G401 (cell line): ENCODE data around the gene GREB1L. TPM values are rescaled to one million over a fixed set of nuclear protein-coding genes. Genes with fewer than 3 reads are reported as not detected.

ENCODE experiments used
- DNase-seq: peaks from one replicate; pipeline ENCODE4 v3.0.0-alpha.2; 2015; ENCODE audit warnings: low spot score
- in situ Hi-C: cut with HindIII; loops from 2 replicates; pipeline ENCODE4 v1.10.0; 2016; ENCODE audit warnings: low sequenced_read_pairs, mixed read lengths
- total RNA-seq: library from RNA; depleted of rRNA; stranded (reverse); fragments of >200 nt; shearing (Covaris generic); gene quantifications from 2 replicates; pipeline ENCODE4 v1.2.3, GENCODE V29; 2014; rRNA removed

GREB1L gene
- total RNA-seq, 1 experiment from 2014 or later: 7.6 TPM

DNA sequence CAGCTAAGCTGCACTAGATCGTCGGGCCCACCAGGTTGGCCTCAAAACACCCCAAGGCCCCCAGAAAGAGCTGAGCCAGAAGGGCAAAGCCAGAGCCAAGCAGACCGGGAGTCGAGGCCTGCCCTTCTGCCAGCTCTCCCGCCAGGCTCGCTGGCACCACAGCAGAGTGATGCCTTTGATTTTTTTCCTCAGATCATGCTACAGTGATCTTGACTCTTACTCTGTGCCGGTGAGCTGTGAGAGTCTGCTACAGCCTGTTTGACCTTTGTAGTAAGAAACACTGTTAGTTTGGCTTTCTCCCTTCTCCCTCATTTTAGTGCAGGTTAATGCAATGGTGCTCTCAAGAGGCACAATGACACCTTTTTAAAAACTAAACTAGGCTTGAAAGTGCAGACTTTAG, 260.6 kb downstream of the GREB1L start:
- in situ Hi-C loops: no loop called here

DNA sequence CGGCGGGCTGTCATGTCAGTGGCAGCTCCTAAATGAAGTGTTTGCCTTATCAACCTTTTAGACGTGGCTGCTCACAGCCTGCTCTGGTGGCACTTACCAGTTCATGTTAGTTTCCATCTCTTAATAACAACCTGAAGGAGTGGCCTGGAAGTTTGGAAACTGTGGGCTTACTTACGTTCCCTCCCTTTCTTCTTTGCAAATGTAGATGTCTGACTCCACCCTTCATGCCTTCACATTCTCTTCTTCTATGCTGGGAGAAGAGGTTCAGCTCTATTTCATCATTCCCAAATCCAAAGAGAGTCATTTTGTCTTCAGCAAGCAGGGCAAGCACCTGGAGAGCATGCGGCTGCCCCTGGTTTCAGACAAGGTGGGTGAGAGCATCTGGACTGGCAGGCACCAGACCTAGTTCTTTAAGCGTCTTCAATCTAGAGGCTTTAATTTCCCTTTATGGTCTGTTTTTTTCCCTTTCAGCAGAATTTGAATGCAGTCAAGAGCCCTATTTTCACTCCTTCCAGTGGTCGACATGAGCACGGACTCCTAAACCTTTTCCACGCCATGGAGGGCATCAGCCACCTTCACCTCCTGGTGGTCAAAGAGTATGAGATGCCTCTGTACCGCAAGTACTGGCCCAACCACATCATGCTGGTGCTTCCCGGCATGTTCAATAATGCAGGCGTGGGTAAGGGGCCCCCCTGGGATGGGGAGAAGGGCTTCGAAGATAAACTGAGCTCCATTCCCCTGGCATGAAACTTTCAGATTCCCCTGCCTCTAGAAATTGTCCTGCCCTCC, 266.1 kb downstream of the GREB1L start:
- DNase-seq: no peak
- in situ Hi-C loops: no loop called here

More for the DNA sequence above, 260.6 kb downstream of the GREB1L start:
- DNase-seq: peak; percentile 67

DNA sequence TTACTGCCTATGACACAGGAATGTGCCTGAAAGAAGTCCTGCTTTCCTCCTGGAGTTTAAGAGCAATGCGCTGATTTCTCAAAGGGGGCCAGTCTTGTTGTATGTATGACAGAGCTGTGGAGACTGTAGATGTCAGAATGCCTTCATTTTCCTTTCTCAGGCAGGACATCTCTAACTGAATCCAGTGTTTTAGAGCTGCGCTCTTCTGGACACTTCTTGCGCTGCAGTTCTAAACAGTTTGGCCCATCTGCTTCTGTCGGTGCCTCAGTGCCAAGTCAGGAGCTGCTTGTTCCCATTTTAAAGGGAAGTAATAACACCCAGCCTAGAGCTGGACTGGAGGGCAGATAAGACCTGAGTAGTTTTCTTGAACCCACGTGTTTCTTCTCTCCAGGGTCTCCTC, 267.0 kb downstream of the GREB1L start:
- in situ Hi-C loops: no loop called here
- no peak for DNase-seq

DNA sequence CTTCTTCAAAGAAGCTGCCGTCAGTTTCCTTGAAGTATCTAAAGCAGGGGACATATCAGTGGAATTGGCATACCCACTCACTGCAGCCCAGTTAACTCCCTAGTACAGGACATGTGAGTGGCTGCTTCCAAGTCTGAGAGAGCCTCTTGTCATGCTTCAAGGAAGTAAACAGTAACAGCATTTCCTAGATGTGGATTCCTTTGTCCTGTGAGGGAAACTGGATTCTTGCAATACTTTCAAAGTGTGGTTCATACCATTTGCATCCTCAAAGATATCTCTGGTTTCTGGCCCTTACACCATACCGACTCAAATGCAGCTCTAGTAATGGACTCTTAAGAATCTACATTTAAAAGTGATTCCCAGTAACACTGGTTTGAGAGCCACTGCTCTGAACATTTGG, 271.3 kb downstream of the GREB1L start:
- in situ Hi-C loops: no loop called here
- DNase-seq: no peak

DNA sequence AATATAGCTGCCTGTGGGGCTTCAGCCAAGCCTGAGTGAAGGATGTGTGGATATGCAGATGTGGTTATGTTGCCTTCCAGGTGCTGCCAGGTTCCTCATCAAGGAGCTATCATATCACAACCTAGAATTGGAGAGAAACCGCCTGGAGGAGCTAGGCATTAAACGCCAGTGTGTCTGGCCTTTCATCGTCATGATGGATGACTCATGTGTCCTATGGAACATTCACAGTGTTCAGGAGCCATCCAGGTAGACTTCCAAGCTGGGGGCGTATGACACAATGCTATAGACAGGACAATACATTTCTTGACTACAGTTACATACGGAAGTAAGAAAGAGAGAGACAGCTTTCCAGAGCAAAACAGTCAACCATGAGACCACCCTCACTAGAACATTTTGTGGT, 271.7 kb downstream of the GREB1L start:
- DNase-seq: no peak
- in situ Hi-C loops: no loop called here

DNA sequence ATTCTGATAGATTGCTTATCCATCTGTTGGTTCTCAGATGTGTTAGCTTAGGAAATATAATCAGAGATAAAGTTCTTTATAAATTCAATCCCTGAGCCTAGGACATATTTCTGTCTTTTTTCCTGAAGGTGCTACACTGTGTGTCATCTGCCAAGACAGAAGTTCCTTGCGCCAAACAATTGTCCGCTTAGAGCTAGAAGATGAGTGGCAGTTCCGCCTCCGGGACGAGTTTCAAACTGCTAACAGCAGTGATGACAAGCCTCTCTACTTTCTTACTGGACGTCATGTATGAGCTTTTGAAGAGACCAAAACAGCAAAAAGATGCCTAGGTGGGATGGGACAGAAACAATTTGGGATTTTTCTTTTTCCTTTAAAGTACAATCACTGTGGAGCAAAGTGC, 280.5 kb downstream of the GREB1L start:
- in situ Hi-C loops: no loop called here
- DNase-seq: no peak

DNA sequence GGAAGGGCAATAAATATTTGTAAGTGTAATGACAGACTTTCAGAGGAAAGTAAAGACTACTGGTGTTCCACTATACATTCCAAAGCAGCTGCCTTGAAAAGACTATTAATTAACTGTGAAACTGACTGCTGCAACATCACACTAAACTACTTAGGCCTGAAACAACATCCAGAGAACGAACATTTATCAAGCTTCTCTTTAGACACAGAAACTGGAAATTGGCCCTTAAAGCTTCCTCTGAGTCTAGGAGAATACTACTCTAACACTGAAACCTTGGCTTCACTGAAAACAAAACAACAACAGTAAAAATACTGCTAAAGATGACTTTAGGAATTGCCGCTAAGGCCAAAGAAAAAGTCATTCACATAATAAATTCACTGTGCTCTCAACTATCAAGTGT, 283.9 kb downstream of the GREB1L start:
- no peak for DNase-seq
- in situ Hi-C loops: no loop called here

DNA sequence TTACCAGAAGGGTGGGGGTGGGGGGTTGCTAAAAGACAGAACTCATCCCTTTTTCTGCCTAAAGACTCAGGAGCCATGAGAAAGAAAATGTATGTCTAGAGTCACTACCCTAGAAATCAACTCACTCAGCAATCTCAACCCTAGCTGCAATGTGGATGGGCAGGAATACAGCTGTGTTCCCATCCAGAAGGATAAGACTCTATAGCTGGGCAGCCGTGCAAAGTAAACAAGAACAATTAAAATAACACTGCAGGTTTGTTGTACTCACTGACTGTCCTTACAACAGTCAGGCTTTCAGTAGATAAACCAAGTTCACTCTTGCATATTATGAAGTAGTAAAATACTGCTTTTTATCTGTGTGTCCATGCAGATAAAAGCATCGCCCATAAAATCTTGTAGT, 284.4 kb downstream of the GREB1L start:
- in situ Hi-C loops: no loop called here
- no peak for DNase-seq

DNA sequence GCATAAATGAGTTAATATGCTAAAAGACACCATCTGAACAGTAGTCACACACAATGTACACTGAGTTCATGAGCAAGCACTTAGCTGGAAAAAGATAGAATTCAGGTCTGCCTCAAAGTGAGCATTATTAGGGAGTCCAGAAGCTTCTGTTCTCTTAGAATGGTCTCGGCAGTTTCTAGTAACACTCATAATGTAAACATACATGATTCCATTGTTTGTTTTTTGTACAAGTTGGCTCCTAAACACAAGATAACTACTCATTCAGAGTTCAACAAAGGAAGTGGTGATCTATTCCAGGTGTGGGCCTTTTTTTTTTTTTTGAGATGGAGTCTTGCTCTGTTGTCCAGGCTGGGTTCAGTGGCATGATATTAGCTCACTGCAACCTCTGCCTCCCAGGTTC, 292.3 kb downstream of the GREB1L start:
- in situ Hi-C loops: no loop called here
- no peak for DNase-seq

DNA sequence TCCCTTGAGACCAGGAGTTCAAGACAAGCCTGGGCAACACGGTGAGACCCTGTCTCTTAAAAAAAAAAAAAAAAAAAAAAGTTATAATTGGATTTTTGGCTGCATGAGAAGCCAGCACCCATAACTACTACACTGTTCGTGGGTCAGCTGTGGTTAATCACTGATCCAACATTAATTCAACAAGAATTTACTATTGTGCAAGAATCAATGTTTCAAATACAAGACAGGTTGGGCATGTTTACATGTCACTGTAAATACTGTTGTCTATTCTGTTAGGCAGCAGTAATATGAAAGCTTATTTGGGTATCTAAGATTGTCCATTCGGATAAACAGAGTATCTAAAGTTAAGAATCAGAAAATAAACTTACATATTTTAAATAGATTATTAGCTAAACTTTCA, 296.2 kb downstream of the GREB1L start:
- no peak for DNase-seq
- in situ Hi-C loops: no loop called here

DNA sequence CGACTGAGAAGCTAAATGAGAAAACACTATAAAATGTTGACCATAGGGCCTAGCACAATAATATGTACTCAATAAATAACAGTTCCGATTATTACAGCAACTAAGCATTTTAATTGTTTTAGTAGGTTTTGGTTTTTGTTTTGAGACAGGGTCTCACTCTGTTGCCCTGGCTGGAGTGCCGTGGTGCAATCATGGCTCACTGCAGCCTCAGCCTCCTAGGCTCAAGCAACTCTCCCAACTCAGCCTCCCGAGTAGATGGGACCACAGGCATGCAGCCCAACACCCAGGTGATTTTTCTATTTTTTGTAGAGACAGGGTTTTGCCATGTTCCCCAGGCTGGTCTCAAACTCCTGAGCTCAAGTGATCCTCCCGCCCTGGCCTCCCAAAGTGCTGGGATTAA, 304.4 kb downstream of the GREB1L start:
- in situ Hi-C loops: no loop called here
- DNase-seq: no peak

DNA sequence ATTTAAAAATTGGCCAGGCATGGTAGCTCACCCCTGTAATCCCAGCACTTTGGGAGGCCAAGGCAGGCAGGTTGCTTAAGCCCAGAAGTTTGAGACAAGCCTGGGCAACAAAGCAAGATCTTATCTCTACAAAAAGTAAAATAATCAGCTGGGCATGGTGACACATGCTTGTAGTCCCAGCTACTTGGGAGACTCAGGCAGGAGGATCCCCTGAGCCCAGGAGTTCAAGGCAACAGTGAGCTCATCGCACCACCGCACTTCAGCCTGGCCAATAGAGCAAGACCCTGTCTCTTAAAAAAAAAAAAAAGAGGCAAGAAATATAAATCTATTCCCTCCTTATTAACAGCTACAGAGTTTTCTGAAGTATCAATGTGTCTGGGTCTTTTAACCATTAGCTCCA, 306.6 kb downstream of the GREB1L start:
- no peak for DNase-seq
- in situ Hi-C loops: no loop called here

DNA sequence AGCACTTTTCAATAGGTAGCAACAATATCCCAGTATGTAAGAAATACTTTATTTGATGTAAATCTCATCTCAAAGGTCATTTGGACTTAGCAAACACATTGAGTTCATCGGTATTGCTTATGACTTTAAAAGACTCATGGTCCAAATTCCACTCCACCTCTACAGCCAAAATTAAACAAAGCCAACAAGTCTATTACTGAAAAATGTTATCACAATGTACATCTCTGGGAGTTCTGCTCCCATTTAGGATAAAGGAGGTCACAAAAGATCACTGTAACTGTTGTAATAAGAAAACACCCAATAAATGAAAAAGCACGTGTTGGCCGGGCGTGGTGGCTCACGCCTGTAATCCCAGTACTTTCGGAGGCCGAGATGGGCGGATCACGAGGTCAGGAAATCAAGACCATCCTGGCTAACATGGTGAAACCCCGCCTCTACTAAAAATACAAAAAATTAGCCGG, 308.5 kb downstream of the GREB1L start:
- DNase-seq: no peak
- in situ Hi-C loops: no loop called here

DNA sequence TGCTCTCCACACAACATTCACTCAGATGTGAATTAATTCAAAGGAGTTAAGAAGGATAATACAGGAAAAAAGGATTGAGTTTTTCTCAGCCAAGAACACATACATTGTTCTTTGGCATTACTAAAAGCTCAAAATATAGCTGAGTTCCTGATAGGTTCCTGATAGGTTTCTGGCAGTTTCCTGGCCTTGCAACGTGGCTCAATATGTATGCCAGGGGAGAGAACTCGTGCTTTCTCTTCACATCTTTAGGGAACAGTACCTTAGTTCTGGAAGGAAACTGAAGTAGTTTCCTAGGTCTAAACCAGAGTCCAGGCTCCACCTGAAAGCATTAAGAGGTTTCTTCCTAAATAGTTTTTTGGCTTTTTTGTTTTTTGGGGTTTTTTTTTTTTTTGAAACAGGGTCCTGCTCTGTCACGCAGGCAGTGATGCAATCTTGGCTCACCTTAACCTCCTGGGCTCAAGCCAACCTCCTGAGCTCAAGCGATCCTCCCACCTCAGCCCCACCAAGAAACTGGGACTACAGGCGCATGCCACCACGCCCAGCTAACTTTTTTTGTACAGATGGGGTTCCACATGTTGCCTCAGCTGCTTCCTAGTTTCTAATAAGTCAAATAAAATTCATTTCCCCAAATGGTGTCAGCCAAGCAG, 315.7 kb downstream of the GREB1L start:
- in situ Hi-C loops: no loop called here

DNA sequence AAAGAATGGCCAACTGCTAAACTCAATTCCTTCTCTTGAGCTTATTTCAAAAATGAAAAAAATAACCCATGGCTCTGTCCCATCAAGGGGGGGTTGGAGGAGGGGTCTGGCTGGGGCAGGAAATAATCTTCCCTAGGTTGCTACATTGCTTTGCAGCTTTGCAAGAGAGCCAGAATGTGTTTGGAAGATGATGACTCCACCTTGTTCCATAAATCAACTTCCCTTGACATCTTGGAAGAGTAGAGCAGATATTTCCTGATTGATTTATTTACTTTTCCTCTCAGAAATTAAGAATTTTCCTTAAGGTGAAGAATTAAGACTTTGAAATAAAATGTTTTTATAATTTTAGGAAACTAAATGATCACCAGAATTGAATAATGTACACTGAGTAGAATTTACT, 317.2 kb downstream of the GREB1L start:
- in situ Hi-C loops: no loop called here
- DNase-seq: no peak

More for the DNA sequence above, 315.7 kb downstream of the GREB1L start:
- peak; percentile 8 for DNase-seq

DNA sequence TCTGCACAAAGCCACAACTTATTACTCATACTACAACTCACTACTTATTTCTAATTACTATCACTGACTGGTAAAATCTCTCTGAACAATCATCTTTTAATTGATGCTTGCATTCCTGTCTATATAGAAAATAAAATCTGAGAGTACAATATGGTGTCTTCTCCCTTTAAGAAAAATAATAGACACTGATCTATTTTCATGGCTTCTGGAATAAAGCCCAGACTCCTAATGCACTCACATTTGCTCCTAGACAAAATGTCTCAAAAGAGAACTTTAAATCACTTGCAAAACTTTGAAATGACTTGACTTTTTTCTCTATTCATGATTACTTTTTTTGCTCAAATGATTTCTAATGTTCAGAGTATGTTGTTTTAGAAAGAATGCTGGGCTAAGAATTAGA, 329.7 kb downstream of the GREB1L start:
- no peak for DNase-seq
- in situ Hi-C loops: no loop called here

Other genes with a start within 250 kb of the GREB1L start
- gene ROCK1, start 130.4 kb upstream of the GREB1L start, total RNA-seq: 10.8 and 20.0 TPM in 2 replicates